GM19328 (cell line): ENCODE data around the gene RABL6.

Source experiments
- ATAC-seq: cut with Tn5 transposase; IDR thresholded peaks from one replicate; pipeline ENCODE4 v1.9.1; 2021; ENCODE audit warnings: mild to moderate bottlenecking, moderate library complexity; ENCODE audit not compliant: unreplicated experiment

The RABL6 gene

DNA sequence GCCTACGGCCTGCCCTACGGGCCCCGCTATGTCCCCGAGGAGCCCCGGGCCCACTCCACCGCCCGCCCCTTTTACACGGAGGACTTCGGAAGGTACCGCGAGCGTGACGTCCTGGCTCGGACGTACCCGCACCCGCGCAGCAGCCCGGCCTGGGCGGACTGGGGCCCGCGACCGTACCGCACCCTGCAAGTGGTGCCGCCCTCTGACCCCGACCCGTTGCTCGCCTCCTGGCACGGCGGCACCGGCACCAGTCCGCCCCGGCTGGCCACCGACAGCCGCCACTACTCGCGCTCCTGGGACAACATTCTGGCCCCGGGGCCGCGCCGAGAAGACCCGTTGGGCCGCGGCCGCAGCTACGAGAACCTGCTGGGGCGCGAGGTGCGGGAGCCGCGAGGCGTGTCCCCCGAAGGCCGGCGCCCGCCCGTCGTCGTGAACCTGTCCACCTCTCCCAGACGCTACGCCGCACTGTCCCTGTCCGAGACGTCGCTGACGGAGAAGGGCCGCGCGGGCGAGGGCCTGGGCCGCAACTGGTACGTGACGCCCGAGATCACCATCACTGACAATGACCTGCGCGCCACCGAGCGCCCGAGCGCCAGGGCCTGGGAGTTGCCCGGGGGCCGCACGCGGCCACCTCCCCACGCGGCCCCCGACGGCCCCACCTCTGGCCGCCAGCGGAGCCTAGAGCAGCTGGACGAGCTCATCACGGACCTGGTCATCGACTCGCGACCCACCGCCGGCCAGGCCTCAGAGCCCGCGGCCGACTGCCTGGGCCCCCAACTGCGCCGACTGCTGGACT is 37.9 kb downstream of the RABL6 start:
- ATAC-seq, result no peak

DNA sequence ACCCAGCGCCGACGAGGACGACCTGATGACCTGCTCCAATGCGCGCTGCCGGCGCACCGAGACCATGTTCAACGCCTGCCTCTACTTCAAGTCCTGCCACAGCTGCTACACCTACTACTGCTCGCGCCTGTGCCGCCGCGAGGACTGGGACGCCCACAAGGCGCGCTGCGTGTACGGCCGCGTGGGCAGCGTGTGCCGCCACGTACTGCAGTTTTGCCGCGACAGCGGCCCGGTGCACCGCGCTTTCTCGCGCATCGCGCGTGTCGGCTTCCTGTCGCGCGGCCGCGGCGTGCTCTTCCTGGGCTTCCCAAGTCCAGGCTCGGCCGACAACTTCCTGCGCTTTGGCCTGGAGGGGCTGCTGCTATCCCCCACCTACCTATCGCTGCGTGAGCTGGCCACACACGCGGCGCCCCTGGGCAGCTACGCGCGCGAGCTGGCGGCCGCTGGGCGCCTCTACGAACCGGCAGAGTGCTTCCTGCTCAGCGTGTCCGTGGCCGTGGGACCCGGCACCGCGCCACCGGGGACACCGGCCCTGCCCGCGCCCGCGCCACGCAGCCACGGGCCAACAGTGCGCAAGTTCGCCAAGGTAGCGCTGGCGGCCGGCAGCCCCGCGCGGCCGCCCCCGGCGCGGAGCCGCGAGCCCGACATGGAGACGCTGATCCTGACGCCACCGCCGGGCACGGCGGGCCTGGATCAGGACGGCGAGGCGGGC is 38.8 kb downstream of the RABL6 start:
- no peak for ATAC-seq

DNA sequence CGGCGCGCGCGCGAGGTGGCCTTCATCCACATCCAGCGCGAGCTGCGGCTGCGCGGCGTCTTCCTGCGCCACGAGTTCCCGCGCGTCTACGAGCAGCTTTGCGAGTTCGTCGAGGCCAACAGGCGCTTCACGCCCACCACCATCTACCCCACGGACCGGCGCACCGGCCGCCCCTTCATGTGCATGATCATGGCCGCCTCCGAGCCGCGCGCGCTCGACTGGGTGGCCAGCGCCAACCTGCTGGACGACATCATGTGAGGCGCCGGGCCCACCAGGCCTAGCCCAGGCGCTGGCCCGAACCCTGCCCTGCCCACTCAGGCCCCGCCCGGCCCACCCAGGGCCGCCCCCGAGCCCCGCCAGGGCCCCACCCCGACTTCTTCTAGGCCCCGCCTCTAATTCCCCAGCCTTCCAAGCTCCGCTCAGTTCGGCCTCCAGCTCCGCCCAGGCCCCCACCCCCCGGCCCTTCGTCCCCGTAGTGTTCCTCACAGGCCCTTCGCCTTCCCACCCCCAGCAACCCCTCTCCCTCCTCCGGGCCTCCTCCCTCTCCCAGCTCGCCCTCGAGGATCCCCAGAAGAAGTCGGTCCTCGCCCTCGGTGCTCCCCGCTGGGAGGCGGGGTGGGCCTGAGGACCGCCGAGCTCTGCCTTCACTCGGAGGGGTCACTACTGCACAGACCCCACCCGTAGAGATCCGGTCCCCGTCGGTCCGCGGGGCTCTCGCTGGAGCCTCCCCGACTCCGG is 39.5 kb downstream of the RABL6 start:
- no peak for ATAC-seq

DNA sequence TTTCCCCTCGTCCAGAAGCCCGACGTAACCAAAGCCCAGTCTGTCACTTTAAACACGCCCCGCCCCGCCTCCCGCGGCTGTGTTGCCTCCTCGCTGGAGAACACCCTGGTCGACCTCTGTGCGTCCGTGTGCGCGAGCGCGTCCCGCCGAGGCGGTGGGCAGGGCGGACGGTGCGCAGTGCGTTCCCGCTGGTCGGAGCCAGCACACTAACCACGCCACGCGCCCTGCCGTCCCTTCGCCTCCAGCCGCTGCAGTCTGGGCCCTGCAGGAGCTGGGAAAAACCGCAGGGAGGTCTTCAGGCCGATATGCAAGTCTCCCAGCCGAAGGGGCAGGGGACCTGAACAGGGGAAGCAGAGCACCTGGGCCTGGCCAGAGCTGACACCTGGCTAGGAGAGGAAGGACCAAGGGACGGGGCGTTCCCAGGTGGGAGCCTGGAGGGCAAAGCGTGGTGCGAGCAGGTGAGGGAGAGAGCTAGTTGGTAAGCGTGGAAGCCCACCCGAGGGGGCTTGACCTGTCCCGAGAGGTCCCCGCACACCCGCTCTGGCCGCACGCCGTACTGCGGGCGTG is 40.2 kb downstream of the RABL6 start:
- ATAC-seq, result no peak

DNA sequence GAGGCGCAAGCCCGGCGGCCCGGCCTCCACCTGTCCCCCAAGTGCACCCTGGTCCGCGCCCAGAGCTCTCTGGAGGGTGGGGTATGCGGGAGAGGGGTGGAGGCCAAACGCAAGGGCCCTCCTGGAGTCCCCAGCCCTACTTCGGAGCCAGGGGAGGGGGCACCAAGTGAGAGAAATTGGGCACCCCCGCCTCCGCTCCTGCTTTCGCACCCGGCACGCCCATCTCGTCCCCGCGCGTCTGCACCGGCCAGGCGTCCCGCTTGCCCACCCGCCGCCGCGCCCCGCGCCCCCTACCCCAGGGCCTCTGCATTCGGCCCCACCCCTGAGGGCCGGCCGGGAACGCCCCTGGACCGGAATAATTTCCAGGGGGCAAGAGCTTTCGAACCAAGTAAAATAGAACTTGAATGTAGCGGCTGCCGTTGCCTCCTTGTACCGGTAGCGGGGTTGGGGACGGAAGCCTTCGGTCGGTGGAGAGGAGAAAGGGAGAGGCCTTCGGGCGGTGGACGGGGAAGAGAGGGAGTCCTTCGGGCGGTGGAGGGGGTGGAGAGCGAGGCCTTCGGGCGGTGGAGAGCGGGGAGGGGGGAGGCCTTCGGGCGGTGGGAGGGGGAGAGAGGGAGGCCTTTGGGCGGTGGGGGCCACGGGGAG is 40.8 kb downstream of the RABL6 start:
- no peak for ATAC-seq

DNA sequence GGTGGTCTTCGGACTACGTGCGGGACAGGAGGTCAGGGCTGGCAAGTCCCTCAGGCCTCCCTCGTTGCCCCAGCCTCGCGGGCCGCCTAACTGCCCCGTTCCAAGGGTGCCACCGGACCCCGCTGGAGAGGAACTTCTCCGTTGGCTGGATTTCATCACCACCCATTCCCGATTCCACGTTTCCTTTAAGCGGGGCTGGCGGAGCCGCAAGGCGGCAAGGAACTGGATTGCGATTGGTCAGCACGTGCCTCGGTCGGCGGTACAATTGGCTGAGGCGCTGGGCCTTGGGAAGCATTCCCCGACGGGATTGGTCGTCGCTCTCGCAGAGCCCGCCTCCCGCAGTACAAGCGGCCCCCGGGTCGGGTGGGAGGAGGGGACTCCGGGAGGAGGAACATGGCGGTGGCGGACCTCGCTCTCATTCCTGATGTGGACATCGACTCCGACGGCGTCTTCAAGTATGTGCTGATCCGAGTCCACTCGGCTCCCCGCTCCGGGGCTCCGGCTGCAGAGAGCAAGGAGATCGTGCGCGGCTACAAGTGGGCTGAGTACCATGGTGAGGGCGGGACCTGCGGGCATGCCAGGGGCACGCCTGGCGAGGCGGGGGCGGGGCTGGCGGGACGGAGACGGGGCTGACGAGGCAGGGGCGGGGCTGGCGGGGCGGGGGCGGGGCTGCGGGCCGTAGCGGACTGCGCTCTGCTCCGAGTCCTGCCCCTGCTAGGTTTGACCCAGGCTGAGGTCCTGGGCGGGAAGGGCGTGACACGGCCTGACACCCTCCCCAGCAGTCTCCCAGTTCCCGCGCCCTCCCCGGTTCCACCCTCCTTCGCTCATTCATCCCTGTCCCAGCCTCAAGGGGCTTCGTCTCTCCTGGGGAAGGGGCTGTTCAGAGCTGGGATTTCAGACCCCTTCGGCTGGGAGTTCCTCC is 41.6 kb downstream of the RABL6 start, which contains the start of gene PHPT1:
TSS of gene PHPT1 (plus strand) at position 372 of the 922 bp plus-strand sequence. CDS start at position 394, 22 bp downstream.
- peak; percentile 83 for ATAC-seq

DNA sequence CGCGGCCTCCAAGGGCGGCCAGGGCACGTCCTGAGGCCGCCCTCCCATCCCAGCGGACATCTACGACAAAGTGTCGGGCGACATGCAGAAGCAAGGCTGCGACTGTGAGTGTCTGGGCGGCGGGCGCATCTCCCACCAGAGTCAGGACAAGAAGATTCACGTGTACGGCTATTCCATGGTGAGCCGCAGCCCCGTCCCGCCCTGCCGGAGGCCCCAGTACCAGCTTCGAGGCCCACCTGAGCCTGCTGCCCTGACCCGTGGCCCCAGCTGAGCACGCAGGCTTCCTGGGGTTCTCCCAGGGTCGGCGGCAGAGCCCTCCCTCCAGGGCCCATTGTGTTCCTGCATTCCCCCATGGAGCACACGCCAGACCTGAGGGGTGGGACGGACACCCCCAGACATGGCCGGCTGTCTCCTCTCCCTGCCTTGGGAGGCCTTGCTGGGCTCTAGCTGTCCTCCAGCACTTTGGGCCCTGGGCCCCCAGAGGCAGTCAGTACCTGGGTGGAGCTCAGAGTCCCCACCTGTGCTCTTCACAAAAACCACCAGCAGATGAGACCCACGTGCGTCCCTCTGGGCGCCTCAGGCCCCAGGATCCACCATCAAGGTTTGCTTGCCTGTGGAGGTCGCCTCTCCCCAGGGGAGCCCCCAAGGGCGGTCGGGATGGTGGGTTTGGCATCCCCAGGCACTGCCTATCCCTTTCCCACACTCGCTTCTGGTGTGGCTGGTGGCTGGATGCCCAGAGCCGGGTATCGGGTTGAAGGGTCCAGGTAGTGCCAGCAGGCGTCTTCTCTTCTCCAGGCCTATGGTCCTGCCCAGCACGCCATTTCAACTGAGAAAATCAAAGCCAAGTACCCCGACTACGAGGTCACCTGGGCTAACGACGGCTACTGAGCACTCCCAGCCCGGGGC is 42.5 kb downstream of the RABL6 start:
- ATAC-seq, result no peak

DNA sequence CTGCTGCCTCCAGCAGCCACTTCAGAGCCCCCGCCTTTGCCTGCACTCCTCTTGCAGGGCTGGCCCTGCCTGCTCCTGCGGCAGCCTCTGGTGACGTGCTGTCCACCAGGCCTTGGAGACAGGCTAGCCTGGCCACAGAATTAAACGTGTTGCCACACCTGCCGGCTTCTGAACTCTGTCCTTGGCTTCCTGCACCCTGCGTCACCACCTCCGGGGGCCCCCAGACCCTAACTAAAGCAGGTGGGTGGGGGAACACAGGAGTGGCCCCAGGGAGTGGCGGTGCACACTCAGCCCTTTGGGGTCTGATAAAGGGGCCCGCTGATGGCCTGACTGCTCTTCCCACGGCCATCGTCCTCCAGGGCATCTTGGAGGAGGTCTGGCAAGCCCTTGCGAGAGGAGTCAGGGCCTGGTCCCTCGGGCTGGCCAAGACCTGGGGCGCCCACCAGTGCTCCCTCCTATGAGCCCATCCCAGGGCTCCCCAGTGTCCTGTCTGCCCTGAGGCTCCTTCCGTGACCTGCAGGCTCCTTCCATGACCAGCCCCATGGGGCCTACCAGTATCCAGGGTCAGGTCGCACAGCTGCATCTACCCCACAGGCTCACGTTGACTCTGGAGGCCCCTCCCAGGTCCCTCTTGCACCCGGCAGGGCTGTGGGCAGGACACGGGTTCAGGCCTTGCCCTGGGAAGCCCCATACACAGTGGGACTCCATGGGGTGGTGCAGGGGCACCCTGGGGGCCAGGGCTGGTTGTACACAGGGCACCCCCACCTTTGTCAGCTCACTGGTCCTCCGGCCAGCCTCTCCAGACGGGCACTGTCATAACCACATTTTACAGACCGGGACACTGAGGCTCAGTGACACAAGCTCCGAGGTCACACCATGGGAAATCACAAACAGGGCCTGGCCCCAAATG is 43.4 kb downstream of the RABL6 start:
- ATAC-seq, result no peak

DNA sequence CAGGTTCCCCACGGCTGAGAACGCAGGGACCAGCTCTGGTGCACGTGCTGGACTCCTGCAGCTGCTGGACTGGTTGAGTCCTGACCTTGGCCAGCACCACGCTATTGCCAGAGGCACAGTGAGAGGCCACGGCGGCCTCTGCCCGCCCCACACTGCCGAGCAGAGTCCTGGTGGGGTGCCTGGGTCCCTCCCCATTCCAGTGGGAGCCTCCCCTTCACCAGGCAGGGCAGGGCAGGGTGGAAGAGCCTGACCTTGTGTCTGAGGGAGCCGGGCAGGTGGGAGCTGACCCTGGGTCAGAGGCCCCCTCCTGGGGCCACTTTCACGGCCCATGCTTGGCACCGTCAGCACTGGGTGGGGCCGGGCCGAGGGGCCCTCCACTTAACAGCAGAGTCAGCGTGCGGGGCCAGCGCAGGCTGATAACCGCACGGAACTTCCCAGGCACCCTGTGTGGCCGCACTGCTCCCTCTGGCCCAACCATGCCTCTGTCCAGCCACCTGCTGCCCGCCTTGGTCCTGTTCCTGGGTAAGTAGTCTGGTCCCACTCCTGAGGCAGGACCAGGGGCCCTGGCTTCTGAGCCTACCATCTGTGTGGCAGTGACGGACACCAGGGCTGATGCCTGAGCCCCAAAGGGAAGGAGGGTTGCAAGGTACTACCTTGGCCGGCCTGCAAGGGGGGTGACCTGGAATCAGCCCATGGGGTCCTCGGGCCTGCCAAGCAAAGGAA is 44.4 kb downstream of the RABL6 start, which contains the start of gene MAMDC4:
TSS of gene MAMDC4 (plus strand) at position 406 of the 723 bp plus-strand sequence. CDS start at position 477, 71 bp downstream.
- ATAC-seq, result no peak

DNA sequence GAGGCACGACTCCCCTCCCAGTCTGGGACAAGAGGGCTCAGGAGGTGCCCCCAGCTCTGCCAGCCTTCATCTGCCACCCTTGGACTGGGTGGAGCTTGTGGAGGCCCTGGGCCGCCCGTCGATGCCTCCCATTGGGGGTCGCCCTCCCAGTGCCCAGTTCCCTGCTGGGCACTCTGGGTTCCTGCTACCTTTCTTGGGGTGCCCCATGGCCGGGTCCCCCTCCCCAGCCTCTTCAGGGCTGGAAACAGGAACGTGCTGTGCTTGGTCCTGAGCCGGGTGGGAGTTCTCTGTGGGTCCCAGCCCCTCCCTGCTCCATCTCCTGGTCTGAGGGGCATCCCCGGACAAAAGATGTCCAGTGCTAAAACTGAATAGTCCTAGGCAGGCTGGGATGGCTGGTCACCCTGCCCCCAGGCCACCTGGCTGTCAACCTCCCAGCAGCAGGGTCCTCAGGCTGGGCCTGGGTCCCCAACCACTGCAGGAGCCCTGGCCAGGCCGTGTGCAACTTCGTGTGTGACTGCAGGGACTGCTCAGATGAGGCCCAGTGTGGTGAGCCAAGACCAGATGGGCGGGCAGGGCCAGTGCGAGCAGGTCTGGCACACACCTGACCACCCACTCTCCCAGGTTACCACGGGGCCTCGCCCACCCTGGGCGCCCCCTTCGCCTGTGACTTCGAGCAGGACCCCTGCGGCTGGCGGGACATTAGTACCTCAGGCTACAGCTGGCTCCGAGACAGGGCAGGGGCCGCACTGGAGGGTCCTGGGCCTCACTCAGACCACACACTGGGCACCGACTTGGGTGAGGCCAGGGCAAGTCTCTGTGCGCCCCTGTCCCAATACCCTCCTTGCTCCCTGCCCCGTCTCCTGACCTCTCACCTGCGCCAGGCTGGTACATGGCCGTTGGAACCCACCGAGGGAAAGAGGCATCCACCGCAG is 45.2 kb downstream of the RABL6 start:
- ATAC-seq, result no peak

DNA sequence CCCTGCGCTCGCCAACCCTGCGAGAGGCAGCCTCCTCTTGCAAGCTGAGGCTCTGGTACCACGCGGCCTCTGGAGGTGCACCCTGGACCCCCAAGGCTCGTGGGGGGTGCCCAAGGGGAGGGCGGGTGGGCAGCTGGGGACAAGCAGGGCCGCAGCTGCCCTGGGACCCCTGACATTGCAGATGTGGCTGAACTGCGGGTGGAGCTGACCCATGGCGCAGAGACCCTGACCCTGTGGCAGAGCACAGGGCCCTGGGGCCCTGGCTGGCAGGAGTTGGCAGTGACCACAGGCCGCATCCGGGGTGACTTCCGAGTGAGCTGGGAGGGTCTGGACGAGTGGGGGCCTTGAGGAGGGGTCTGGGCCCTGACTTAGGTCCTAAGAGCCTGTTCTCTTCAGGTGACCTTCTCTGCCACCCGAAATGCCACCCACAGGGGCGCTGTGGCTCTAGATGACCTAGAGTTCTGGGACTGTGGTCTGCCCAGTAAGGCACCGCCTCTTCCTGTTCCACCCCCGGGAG is 45.9 kb downstream of the RABL6 start:
- no peak for ATAC-seq

DNA sequence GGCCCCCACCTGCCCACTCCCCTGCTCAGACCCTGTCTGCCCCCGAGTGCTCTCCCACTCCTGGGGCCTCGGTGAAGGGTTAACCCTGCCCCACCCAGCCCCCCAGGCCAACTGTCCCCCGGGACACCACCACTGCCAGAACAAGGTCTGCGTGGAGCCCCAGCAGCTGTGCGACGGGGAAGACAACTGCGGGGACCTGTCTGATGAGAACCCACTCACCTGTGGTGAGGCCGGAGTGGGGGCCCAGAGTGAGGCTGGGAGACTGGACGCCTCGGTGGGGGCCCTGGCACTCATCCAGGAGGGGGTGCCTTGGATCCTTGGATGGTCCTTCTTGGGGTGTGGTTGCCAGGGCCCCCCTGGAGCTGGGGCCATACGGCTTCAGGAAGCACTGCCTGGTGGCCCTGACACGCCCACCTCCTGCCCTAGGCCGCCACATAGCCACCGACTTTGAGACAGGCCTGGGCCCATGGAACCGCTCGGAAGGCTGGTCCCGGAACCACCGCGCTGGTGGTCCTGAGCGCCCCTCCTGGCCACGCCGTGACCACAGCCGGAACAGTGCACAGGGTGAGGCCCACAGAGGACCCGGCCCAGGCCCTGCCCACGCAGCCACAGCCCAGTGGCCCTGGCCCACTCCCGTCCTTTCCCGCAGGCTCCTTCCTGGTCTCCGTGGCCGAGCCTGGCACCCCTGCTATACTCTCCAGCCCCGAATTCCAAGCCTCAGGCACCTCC is 46.5 kb downstream of the RABL6 start:
- ATAC-seq, result no peak

DNA sequence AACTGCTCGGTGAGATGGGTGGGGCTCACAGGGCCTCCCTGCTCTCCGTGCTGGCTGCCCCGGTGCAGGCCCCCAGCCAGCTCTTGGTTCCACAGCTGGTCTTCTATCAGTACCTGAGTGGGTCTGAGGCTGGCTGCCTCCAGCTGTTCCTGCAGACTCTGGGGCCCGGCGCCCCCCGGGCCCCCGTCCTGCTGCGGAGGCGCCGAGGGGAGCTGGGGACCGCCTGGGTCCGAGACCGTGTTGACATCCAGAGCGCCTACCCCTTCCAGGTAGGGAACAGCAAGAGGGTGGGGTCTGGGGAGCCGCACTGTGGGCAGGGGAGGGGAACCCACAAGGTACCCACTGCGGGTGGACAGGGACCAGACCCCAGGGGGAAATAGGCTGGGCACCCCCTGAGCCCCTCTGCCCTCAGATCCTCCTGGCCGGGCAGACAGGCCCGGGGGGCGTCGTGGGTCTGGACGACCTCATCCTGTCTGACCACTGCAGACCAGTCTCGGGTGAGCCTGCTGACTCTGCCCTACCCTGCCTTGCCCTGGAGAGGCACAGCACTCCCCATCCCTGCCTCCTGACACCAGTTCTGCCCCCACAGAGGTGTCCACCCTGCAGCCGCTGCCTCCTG is 47.2 kb downstream of the RABL6 start:
- ATAC-seq, result no peak

DNA sequence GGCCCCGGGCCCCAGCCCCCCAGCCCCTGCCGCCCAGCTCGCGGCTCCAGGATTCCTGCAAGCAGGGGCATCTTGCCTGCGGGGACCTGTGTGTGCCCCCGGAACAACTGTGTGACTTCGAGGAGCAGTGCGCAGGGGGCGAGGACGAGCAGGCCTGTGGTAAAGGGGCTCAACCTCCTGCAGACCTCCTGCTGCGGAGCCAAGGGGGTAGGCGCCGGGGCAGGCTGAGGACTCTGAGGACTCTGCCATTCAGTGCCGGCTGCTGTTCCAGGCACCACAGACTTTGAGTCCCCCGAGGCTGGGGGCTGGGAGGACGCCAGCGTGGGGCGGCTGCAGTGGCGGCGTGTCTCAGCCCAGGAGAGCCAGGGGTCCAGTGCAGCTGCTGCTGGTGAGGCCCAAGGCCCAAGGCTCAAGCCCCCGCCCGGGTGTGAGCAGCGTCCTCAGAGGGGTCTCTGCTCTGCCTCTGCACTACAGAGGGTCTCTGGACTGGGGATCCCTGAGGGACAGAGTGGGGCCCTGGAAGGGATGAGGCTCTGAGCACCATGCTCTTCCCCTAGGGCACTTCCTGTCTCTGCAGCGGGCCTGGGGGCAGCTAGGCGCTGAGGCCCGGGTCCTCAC is 47.8 kb downstream of the RABL6 start:
- ATAC-seq, result no peak
